HG03354 (cell line): Measurements from ENCODE around the gene ZFHX3.

Experiments used
- ATAC-seq: cut with Tn5 transposase; IDR thresholded peaks from one replicate; pipeline ENCODE4 v1.9.1; 2021; ENCODE audit warnings: mild to moderate bottlenecking; ENCODE audit not compliant: unreplicated experiment, poor library complexity, severe bottlenecking

ZFHX3 gene

DNA sequence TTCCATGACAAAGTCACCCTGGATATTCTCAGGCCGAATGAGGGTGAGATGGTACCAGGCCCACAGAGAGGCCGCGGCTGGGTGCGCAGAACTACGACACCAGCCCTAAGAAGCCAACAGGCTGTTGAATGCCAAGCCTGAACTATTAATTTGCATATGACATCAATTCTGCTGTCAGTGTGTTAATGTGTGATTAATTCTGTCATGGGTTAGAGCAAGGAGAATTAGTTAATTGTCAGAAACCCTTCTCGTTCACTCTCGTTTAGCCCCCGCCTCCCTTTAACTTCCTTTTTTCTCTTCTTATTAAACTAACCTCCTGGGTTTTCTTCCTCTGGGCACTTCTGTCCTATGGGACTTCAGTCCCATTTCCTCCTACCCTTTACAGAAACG, 123.4 kb downstream of the ZFHX3 start:
- no peak for ATAC-seq

DNA sequence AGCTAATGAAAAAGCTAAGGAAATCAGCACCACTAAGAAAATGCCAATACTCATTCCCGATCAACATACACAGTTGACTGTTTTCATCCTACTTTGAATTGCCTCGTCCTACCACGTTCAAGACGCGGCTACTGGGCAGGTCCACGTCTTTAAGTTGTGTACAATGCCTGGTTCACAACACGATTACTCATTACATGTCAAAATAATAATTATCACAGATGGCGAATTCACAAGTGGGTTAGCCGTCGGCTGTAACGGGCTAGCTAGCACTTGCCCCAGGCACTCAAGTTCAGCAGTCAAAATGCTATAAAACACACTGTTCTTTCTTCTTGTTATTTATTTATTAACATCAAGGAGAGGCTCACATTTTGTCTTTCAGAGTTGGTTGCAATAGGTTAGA, 124.2 kb downstream of the ZFHX3 start:
- no peak for ATAC-seq

DNA sequence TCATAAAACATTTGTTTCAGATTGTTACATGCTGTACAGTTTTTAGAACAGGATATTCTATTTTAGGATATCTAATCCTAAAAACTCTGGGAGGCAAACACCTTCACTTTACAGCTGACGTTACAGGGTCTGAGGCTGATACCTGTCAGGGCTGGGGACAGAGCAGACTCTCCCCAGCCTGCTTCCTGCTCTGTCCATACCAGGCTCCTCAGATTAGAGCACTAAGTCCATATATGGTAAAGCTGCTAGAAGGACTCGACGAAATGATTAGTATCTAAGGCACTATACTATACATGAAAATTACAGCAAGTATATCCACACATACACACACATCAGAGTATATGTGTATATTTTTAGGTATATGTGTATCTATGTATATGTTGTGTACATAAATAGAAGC, 125.2 kb downstream of the ZFHX3 start:
- ATAC-seq: no peak

DNA sequence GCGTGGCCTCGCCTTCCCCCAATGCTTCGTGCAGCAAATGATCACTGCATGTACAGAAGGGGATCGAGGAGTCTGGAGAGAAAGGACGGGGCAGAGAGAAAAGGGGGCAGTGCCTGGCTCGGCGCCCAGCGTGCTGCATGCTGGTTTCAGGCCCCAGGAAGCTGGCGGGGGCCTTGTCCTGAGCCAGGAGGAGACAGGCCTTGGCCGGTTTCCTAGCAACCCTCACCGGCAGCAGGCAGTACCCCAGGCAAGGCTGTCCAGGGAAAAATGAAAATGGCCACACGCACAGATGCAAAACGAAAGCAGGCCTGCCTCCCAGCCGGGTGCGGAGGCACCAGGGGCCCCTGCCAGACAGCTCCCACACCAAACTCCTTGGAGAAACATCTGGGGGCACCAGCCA, 126.3 kb downstream of the ZFHX3 start:
- no peak for ATAC-seq

DNA sequence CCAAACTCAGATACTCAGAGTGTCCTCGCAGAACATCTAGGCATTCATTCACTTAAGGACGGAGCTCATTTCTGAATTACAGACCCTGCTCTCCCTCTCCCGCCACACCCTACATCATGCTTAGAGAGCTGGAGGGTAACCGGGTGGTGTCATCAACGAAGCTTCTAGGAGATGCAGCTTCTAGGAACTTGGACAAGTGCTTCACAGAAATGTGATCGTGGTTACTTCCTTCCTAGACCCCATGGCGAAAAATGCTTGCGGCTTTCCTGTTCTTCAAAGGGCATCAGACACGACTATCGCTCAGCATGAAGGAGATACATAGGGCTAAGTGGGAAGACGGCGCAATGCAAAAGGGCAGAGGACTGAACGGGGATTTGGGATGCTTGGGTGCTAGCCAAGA, 126.8 kb downstream of the ZFHX3 start:
- ATAC-seq: no peak

DNA sequence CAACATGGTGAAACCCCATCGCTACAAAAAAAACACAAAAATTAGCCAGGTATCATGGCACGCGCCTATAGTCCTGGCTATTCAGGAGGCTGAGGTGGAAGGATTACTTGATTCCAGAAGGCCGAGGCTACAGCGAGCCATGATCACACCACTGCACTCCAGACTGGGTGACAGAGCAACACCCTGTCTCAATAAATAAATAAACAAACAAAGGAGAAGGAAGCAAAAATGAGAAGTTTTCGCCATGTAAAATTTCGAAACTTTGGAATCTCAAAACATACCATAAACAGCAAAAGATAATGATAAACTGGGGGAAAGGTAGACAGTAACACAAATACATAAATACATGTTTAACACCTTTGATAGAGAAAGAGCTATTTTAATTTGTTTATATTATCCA, 130.9 kb downstream of the ZFHX3 start:
- no peak for ATAC-seq

DNA sequence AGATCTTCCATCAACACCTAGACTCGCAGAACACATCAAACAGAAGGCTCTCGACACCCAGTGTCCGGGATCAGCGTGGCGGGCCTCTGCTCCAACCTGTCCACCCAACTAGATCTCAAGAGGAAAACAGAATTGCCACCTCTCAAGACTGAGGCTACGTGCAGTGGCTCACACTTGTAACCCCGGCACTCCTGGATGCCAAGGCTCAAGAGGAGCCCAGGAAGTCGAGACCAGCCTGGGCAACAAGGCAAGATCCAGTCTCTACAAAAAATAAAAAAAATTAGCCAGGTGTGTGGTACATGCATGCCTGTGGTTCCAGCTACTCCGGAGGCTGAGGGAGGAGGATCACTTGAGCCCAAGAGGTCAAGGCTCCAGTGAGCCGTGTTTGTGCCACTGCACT, 132.6 kb downstream of the ZFHX3 start:
- ATAC-seq: no peak

DNA sequence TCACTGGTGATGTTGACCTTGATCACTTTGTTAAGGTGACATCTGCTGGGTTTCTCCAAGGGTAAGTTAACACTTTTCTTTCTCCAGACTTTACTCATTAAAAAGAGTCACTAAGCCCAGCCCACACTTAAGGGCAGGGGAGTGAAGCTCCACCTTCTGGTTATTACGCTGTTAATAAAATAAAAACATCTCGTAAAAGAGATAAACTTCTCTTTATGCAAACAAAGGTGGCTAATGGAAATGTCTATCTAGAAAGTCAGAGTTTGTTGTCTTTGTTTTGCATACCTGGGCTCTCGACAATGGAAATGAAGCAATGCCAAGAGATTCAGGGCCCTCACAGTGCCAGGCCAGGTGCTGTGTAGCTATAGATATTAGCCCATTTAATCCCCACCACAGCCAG, 134.4 kb downstream of the ZFHX3 start:
- ATAC-seq: no peak

DNA sequence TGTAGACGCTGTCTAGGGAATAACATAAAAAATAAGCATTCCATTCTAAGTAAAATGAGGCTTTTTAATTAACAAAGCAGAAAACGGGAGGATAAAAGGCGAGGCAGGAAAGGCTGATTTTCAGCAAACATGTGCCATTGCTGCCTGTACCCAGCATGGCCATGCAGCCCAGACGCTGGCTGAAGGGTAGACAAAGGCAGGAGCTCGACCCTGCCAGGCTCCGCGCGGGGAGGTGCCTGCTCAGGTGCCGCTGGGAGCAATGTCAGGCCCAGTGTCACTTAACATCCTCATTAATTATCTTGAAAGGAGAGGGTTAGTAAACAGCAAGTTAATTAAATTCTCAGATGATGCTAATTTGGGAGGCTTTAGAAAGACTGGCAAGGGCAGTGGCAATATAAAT, 136.0 kb downstream of the ZFHX3 start:
- no peak for ATAC-seq

DNA sequence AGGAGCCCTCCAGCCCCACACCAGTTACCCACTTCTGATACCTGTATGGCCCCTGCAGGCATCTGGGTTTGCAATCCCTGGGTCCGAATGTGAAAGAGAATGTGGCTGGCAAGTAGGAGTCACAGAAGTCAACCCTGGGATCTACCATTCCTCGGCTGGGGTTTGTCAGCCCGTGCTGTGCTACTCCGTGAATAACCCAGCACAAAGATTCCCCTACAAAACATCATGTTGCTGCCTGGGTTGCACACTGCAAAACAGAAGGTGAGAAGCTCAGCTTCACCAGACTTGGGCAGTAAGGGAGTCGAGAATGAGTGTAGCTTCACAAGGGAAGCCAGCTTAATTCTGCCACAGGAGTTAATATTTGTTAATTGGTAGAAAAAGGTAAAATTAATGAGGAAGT, 137.1 kb downstream of the ZFHX3 start:
- ATAC-seq: no peak

DNA sequence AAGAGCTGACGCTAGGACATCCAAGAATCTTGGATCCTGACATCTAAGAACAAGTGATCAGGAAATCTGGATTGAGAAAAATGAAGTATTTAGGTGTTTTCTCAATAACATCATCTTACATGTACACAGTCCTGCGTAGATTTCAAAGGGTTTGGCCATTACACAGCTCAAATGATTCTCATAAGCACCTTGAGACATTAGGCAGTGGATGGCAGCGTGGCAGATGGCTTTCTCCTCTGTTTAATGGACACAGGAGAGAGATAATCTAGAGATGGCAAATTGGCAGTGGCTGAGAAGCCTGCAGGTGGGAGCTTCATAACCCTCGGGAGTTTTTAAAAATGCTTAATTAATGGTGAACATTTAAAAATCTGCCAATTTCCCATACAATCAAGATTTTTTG, 137.5 kb downstream of the ZFHX3 start:
- no peak for ATAC-seq

DNA sequence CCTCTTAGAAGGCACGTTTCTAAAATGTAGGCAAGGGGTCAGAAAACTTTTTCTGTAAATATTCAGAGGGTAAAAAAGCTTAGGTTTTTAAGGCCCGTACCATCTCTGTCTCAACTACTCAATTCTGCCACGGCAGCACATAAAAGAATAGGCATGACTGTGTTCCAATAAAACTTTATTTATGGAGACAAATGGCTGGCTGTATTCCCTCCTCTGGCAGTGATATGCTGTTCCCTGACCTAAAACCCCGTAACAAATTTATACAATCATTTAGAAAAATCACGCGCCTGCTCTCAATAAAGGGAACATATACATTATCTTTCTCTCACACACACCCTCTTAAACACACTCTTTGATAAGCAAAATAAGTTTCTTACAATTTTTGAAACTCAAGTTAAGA, 138.7 kb downstream of the ZFHX3 start:
- ATAC-seq: no peak

DNA sequence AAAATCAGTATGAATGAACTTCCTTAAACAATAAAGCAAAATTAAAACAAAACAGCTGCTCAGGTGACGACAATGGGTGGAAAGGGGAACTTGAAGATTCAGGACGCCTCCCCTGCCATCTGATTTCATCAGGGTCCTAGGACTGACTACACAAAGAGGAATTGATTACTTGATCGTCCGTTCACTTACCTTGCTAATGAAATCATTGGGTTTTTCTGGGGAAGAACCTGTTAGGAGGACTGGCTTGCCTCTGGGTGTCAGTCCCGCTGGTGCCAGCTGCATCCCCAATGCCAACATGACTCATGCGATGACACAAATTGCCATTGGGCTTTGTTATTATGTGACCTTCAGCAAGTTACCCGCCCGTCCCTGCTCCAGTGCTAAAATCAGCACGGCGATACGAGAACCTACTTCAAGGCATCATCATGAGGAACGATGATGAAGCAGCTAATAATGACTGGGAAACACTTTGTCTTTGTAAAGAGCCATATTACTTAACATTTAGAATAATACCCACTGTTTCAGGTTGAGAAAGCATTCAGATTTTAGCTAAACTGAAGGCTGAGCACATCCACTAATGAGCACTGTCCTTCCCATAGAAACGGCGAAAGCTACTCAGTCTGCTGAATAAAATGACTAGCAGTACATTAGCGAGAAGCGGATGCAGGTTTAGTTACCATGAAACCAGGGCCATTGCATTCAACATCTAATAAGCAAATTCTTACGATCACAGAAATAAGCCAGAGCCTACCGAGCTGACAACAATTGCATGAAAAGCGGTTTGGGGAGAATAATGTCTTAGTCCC, 139.4 kb downstream of the ZFHX3 start:
- no peak for ATAC-seq

DNA sequence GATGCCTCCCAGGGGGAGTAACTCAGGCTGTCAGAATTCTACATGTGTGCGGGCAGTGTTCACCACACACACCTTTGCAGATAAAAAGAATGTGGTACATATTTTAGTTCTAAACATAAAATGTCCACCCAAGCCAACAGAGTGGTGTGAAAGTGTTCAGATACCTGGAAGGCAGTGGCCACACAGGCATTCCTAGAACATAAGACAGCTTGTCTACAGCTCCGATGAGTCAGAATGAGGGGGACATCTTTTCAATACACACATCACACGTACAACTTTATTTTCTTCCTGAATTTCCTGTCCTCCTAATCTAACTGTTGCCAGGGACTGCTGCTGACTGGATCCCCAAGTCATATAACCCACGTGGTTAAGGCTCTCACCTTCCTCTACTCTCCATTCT, 142.3 kb downstream of the ZFHX3 start:
- ATAC-seq: no peak

DNA sequence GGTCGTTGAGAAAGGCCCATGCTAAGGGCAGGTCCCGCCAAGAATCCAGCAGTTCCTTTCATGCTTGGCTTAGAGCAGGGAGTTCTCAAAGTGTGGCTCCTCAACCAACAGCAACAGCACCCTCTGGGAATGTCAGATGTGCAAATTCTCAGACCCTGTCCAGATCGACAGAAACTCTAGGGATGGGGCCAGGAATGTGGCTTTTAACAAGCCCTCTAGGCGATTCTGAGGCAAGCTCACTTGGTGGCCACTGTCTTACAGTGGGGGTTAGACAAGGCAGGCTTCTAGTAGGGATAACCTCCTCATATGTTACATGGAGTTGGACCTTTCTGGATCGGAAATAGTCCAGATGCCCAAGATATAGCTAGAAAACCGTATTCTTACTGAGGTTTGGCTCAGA, 144.8 kb downstream of the ZFHX3 start:
- no peak for ATAC-seq

DNA sequence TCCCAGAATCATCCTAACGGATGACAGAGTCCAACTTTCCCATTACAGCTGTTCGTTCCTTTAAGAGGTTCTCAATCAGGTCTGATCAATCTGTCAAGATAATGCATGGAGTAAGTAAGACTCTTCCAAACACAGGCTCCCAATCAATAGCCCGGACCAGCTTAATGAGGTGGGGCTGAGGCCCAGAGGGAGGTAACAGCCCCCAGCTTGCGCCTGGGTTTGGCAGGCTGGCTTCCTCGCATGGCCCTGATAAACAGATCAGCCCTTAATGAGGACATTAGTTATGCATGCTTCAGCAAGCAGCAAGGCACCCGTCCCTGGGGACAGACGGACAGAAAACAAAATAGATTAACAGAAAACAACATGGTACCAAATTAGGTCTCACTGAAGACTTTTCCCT, 145.7 kb downstream of the ZFHX3 start:
- no peak for ATAC-seq

DNA sequence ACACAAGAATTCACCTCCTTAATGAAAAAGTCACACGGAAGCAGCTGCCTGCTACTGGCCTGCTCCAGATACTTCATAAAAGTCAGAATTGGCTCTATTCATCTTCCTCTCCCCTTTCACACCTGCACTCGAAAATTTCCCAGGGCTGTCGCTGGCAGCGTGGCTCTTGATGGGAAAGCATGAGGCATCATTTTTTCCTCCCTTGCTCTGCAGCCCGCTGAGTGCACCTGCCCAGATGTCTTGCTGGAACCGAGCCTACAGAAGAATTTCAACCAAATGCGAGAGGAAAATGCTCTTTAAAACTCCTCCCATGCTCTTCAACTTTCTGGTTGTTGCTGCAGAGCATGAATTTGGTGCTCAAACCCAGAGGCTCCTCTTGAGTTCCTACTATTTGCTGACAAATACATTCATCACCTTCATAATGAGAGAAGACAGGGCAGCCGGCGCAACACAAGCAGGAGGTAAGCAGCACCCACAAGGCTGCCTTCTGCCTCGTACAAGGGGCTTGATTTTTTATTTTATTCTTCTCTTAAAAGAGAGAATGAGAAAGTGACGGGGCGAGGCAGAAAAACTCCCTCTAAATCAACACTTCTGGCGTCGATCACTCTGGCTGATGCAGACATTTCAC, 146.8 kb downstream of the ZFHX3 start:
- ATAC-seq: no peak

DNA sequence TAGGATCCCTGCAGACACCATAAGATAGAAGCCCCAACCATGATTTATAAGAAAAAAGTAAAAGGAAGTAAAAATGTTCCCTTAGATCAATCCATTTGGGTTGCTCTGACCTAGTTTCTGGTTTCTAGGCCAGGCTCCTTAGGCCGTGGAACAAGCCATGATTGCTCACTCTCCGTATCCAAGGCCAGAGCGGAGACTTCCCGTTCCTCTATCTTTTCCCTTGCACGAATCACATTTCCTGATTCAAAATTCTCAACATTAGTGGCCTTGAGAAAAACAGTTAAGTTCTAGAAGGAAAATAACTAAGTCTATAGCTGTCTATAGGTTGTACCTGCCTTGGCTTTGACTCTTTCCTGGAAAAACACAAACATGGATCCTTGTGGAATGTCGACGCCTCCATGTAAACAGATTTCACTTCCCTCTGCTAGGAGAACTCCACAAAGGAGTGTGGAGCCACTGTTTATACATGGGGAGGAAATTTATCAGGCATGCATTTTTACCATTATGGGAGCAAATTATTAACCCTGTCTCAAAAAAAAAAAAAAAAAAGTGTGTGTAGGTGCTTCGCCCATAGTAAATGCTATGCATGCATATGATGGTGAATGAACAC, 149.6 kb downstream of the ZFHX3 start:
- ATAC-seq: no peak

DNA sequence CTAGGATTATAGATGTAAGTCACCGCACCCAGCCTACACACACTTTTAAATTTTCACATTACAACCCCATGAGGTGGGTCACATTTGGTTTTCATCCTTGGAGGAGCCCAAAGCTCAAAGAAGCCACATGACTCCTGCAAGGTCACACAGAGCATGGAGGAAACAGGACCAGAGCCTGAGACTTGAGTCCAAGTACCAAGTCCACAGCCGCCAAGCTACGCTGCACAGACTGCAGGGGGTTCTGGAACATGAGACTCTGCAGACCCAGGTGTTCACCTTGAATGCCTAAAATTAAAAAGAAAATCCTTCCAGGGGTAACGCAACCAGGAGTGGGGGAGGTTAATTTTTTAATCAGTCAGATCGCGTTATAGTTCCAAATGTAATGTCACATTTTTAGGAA, 150.2 kb downstream of the ZFHX3 start:
- no peak for ATAC-seq

DNA sequence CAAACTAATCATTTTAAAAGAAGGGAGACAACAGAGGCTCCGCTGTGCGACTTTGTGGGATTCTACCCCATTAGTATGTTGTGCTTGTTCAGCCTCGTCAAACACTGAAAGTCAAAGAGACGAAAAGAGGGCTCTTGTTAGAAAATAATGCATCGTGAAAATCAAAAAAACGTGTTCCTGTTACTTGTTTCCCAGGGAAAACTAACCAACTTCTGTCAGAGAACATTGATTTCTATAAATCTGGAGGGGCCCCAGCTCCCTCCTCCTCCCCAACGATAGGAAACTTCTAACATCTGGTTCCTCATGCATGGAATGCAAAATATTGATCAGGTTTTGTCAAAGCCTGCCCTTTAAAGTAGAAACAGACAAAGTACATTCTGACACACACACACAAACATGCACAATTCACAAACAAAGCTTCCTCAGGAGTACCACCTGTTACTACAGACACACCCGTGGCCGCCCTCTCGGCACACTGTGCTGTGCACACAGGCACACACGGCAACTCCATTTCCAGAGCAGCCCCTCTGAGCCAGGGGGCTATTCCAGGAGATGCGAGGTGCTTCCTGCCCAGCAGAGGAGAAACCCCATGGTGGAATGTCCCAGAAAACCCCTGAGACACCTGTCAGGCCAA, 151.3 kb downstream of the ZFHX3 start:
- no peak for ATAC-seq

DNA sequence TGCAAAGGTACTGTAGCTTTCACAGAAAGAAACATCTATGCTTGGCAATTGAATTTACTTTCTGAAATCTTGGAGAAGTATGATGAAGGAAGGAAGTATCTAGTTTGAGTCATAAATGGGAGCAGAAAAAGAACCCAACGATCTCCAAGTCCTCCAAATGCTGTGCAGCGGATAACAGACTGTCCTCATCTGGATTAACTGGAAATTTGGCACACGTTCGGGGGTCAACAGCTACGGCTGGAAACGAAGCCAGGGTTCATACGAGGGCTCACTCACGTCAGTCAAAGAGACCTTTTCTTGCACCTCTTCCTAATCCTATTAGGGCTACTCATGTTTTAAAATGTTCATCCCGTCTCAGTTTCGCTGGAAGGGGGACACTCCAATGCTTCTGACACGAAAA, 152.0 kb downstream of the ZFHX3 start:
- no peak for ATAC-seq
